DND-41 (cell line): ENCODE results near the gene SH2D4B.

Experiments used
- CTCF ChIP-seq: IDR thresholded peaks from 2 replicates; pipeline ENCODE4 v1.5.1; 2012; ENCODE audit warnings: borderline replicate concordance, low read length, moderate library complexity, mild to moderate bottlenecking; ENCODE audit not compliant: poor library complexity, severe bottlenecking; ENCODE audit errors: extremely low read depth
- EZH2 ChIP-seq: IDR thresholded peaks from 3 replicates; pipeline ENCODE4 v1.6.1; 2012; ENCODE audit warnings: borderline replicate concordance, low read depth, mild to moderate bottlenecking, moderate library complexity, low read length, inconsistent platforms; ENCODE audit not compliant: severe bottlenecking

GRCh38 chr10:80504158-80504811, 33.4 kb upstream of the SH2D4B start:
- no peak for TF ChIP-seq CTCF
- no peak for TF ChIP-seq EZH2
